Measurements from ENCODE around the gene CA10. TPM values are rescaled to one million over a fixed set of nuclear protein-coding genes. Genes with fewer than 3 reads are reported as not detected.

The CA10 gene
- total RNA-seq, 1 donor = not detected

GRCh38 chr17:51971121-51971520 lies 187.4 kb downstream of the CA10 start:
- Histone ChIP-seq H3K4me1 (ENCODE audit: insufficient read depth, low read length) (no peaks in the 10 kb centered on the region), H3K4me3 (ENCODE audit: insufficient read depth, low read length) (no peak overlapping the region), H4K20me1 (ENCODE audit: insufficient read depth, low read length) (no peaks in the 10 kb centered on the region), H2AFZ (ENCODE audit: low read length) (no peak overlapping the region), H3K27ac (ENCODE audit: low read depth, low read length) (no peak overlapping the region), H3K4me2 (ENCODE audit: insufficient read depth, low read length) (no peak overlapping the region), H3K79me2 (ENCODE audit: insufficient read depth, low read length) (no peaks in the 10 kb centered on the region), H3K9me3 (ENCODE audit: low read depth, low read length) (no peaks in the 10 kb centered on the region), H3K27me3 (ENCODE audit: insufficient read depth, low read length) (no peaks in the 10 kb centered on the region), H3K36me3 (ENCODE audit: insufficient read depth, low read length) (no peaks in the 10 kb centered on the region)
- no peak for DNase-seq (ENCODE audit: insufficient read length, low spot score, missing footprints)
- TF ChIP-seq CTCF (IDR thresholded peaks at IDR 0.05; ENCODE audit: extremely low read depth, low read depth, low read length) = no peak

- Histone ChIP-seq H3K27ac (ENCODE audit: low read depth, low read length) (no peak overlapping the region), H3K79me2 (ENCODE audit: insufficient read depth, low read length) (no peaks in the 10 kb centered on the region), H3K36me3 (ENCODE audit: insufficient read depth, low read length) (no peaks in the 10 kb centered on the region), H2AFZ (ENCODE audit: low read length) (no peak overlapping the region), H3K4me3 (ENCODE audit: insufficient read depth, low read length) (no peak overlapping the region), H3K4me1 (ENCODE audit: insufficient read depth, low read length) (no peaks in the 10 kb centered on the region), H3K9me3 (ENCODE audit: low read depth, low read length) (no peaks in the 10 kb centered on the region), H3K4me2 (ENCODE audit: insufficient read depth, low read length) (no peak overlapping the region), H4K20me1 (ENCODE audit: insufficient read depth, low read length) (no peaks in the 10 kb centered on the region), H3K27me3 (ENCODE audit: insufficient read depth, low read length) (no peaks in the 10 kb centered on the region)
- no peak for DNase-seq (ENCODE audit: insufficient read length, low spot score, missing footprints)
- no peak for TF ChIP-seq CTCF (IDR thresholded peaks at IDR 0.05; ENCODE audit: extremely low read depth, low read depth, low read length)
Observed at GRCh38 chr17:51961689-51962088, 196.8 kb downstream of the CA10 start.

- Histone ChIP-seq H3K79me2 (ENCODE audit: insufficient read depth, low read length) (no peaks in the 10 kb centered on the region), H3K36me3 (ENCODE audit: insufficient read depth, low read length) (no peaks in the 10 kb centered on the region), H3K9me3 (ENCODE audit: low read depth, low read length) (no peaks in the 10 kb centered on the region), H2AFZ (ENCODE audit: low read length) (no peak overlapping the region), H3K4me1 (ENCODE audit: insufficient read depth, low read length) (no peaks in the 10 kb centered on the region), H3K4me3 (ENCODE audit: insufficient read depth, low read length) (no peak overlapping the region), H4K20me1 (ENCODE audit: insufficient read depth, low read length) (no peaks in the 10 kb centered on the region), H3K4me2 (ENCODE audit: insufficient read depth, low read length) (no peak overlapping the region), H3K27me3 (ENCODE audit: insufficient read depth, low read length) (no peaks in the 10 kb centered on the region), H3K27ac (ENCODE audit: low read depth, low read length) (no peak overlapping the region)
- TF ChIP-seq CTCF (IDR thresholded peaks at IDR 0.05; ENCODE audit: extremely low read depth, low read depth, low read length) = no peak
- DNase-seq (ENCODE audit: insufficient read length, low spot score, missing footprints) = no peak
Observed at GRCh38 chr17:51957786-51958185, 200.7 kb downstream of the CA10 start.

GRCh38 chr17:51955245-51955644 lies 203.3 kb downstream of the CA10 start:
- no peak for DNase-seq (ENCODE audit: insufficient read length, low spot score, missing footprints)
- H4K20me1 ChIP-seq (ENCODE audit: insufficient read depth, low read length) = no peaks in the 10 kb centered on the region
- no peaks in the 10 kb centered on the region for H3K27me3 ChIP-seq (ENCODE audit: insufficient read depth, low read length)
- no peak overlapping the region for H2AFZ ChIP-seq (ENCODE audit: low read length)
- H3K4me1 ChIP-seq (ENCODE audit: insufficient read depth, low read length) = no peaks in the 10 kb centered on the region
- no peaks in the 10 kb centered on the region for H3K9me3 ChIP-seq (ENCODE audit: low read depth, low read length)
- H3K36me3 ChIP-seq (ENCODE audit: insufficient read depth, low read length) = no peaks in the 10 kb centered on the region
- TF ChIP-seq CTCF (IDR thresholded peaks at IDR 0.05; ENCODE audit: extremely low read depth, low read depth, low read length) = no peak
- H3K4me3 ChIP-seq (ENCODE audit: insufficient read depth, low read length) = no peak overlapping the region
- no peaks in the 10 kb centered on the region for H3K79me2 ChIP-seq (ENCODE audit: insufficient read depth, low read length)
- H3K4me2 ChIP-seq (ENCODE audit: insufficient read depth, low read length) = no peak overlapping the region
- H3K27ac ChIP-seq (ENCODE audit: low read depth, low read length) = no peak overlapping the region
